ENCODE results near the gene MEP1A.

MEP1A gene

GRCh38 chr6:46787871-46788540, 5.2 kb upstream of the MEP1A start:
- H4K20me1 ChIP-seq (ENCODE audit: insufficient read depth, low read length), result no peaks in the 10 kb centered on the region
- no peak overlapping the region for H2AFZ ChIP-seq (ENCODE audit: low read depth, low read length)
- no peak for TF ChIP-seq CTCF (IDR thresholded peaks at IDR 0.05; ENCODE audit: low read depth, low read length)
- no peak for TF ChIP-seq EZH2phosphoT487 (IDR thresholded peaks at IDR 0.05; ENCODE audit: low read depth)

GRCh38 chr6:46788791-46789190, 4.4 kb upstream of the MEP1A start:
- Histone ChIP-seq H3K27ac (ENCODE audit: low read length) (no peak overlapping the region), H3K79me2 (ENCODE audit: low read length) (no peaks in the 10 kb centered on the region), H3K4me1 (ENCODE audit: low read length) (no peaks in the 10 kb centered on the region), H4K20me1 (ENCODE audit: insufficient read depth, low read length) (no peaks in the 10 kb centered on the region), H2AFZ (ENCODE audit: low read depth, low read length) (no peak overlapping the region), H3K4me2 (ENCODE audit: low read length) (no peak overlapping the region), H3K4me3 (ENCODE audit: low read length) (no peak overlapping the region), H3K36me3 (replicated peaks; ENCODE audit: low read depth, low read length) (no peaks in the 10 kb centered on the region), H3K27me3 (ENCODE audit: low read depth, low read length) (no peaks in the 10 kb centered on the region), H3K9ac (ENCODE audit: low read length) (no peak overlapping the region), H3K9me3 (ENCODE audit: insufficient read depth, low read length) (no peaks in the 10 kb centered on the region)
- TF ChIP-seq CTCF (IDR thresholded peaks at IDR 0.05; ENCODE audit: low read depth, low read length), result no peak
- TF ChIP-seq EZH2phosphoT487 (IDR thresholded peaks at IDR 0.05; ENCODE audit: low read depth), result no peak

More at GRCh38 chr6:46787871-46788540, 5.2 kb upstream of the MEP1A start:
- no peak overlapping the region for H3K4me2 ChIP-seq (ENCODE audit: low read length)
- no peaks in the 10 kb centered on the region for H3K27me3 ChIP-seq (ENCODE audit: low read depth, low read length)
- H3K4me3 ChIP-seq (ENCODE audit: low read length), result no peak overlapping the region
- no peak overlapping the region for H3K9ac ChIP-seq (ENCODE audit: low read length)
- no peaks in the 10 kb centered on the region for H3K36me3 ChIP-seq (replicated peaks; ENCODE audit: low read depth, low read length)
- H3K27ac ChIP-seq (ENCODE audit: low read length), result no peak overlapping the region
- H3K79me2 ChIP-seq (ENCODE audit: low read length), result no peaks in the 10 kb centered on the region
- H3K4me1 ChIP-seq (ENCODE audit: low read length), result no peaks in the 10 kb centered on the region
- H3K9me3 ChIP-seq (ENCODE audit: insufficient read depth, low read length), result no peaks in the 10 kb centered on the region

- Histone ChIP-seq H2AFZ (ENCODE audit: low read depth, low read length) (no peak overlapping the region), H3K4me2 (ENCODE audit: low read length) (no peak overlapping the region), H4K20me1 (ENCODE audit: insufficient read depth, low read length) (no peaks in the 10 kb centered on the region), H3K36me3 (replicated peaks; ENCODE audit: low read depth, low read length) (no peaks in the 10 kb centered on the region), H3K27me3 (ENCODE audit: low read depth, low read length) (no peaks in the 10 kb centered on the region), H3K9me3 (ENCODE audit: insufficient read depth, low read length) (no peaks in the 10 kb centered on the region), H3K9ac (ENCODE audit: low read length) (no peak overlapping the region), H3K4me3 (ENCODE audit: low read length) (no peak overlapping the region), H3K4me1 (ENCODE audit: low read length) (no peaks in the 10 kb centered on the region), H3K79me2 (ENCODE audit: low read length) (no peaks in the 10 kb centered on the region), H3K27ac (ENCODE audit: low read length) (no peak overlapping the region)
- no peak for TF ChIP-seq EZH2phosphoT487 (IDR thresholded peaks at IDR 0.05; ENCODE audit: low read depth)
- no peak for TF ChIP-seq CTCF (IDR thresholded peaks at IDR 0.05; ENCODE audit: low read depth, low read length)
Observed at GRCh38 chr6:46789434-46790354, 3.5 kb upstream of the MEP1A start.

- Histone ChIP-seq H3K4me3 (ENCODE audit: low read length) (no peak overlapping the region), H3K4me2 (ENCODE audit: low read length) (no peak overlapping the region), H3K27me3 (ENCODE audit: low read depth, low read length) (no peaks in the 10 kb centered on the region), H3K9ac (ENCODE audit: low read length) (no peak overlapping the region), H3K9me3 (ENCODE audit: insufficient read depth, low read length) (no peaks in the 10 kb centered on the region), H3K79me2 (ENCODE audit: low read length) (no peaks in the 10 kb centered on the region), H3K36me3 (replicated peaks; ENCODE audit: low read depth, low read length) (no peaks in the 10 kb centered on the region), H3K4me1 (ENCODE audit: low read length) (no peaks in the 10 kb centered on the region), H2AFZ (ENCODE audit: low read depth, low read length) (no peak overlapping the region), H3K27ac (ENCODE audit: low read length) (no peak overlapping the region), H4K20me1 (ENCODE audit: insufficient read depth, low read length) (no peaks in the 10 kb centered on the region)
- no peak for TF ChIP-seq CTCF (IDR thresholded peaks at IDR 0.05; ENCODE audit: low read depth, low read length)
Observed at GRCh38 chr6:46790355-46790874, 2.8 kb upstream of the MEP1A start.

All from OCI-LY3 (cell line).